ENCODE data around the gene SPSB1. TPM values are rescaled to one million over a fixed set of nuclear protein-coding genes. Genes with fewer than 3 reads are reported as not detected.

SPSB1 gene
- total and polyA plus RNA-seq, 2 of the 4 experiments (the other 2 are of a cell fraction) = 16.7 to 19.8 TPM

DNA sequence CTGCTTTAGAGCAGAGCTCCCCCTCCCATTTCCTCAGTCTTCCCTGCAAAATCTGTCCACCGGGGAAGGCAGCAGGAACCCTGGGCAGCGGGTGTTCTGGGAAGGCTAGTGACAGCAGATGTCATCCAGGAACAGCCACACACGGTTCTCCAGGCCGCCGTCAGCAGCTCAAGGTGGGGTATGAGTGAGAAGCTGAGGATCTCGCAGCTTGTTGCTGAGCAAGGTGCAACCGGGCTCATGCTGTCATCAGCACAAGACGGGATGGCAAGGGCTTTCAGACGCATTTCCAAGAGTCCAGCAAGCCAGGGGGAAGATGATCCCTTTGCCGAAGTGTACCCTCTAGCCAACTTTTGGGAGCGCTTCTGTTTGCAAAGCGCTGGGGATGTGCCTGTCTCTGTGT is 23.0 kb upstream of the SPSB1 start:
- no peak overlapping the region for H3K23ac ChIP-seq (ENCODE audit: low read depth, low read length)
- peaks cover 12% of the 10 kb centered on the region; the same call in 1 of the 2 replicates for H3K36me3 ChIP-seq (ENCODE audit: control insufficient read depth, insufficient read depth, low read length)
- intact Hi-C loops (cut with micrococcal nuclease) = loop anchor here (5.0 kb wide), 1 partner anchor 157 kb away; no protein-coding TSS in a partner anchor
- H3K9ac ChIP-seq (ENCODE audit: low read depth, low read length) = no peak overlapping the region
- H3K4me2 ChIP-seq (ENCODE audit: low read depth, low read length) = no peak overlapping the region
- no TSS peak for BruUV-seq (replicated peaks)
- H3K4me1 ChIP-seq (ENCODE audit: control insufficient read depth, insufficient read depth, low read length) = peaks cover 6% of the 10 kb centered on the region
- no peak overlapping the region for H3K56ac ChIP-seq (ENCODE audit: extremely low read depth, insufficient read depth, low read length)
- H3K4ac ChIP-seq (ENCODE audit: low read depth, low read length) = no peak overlapping the region
- H2BK5ac ChIP-seq (ENCODE audit: low read depth, low read length, poor library complexity, severe bottlenecking) = no peak overlapping the region
- WGBS, 2 experiments (ENCODE audit: extremely low coverage in 2 of 2, insufficient read length in 1 of 2) = 82% methylated on average over 10 of the region's 12 CpGs; no CpG with 5 or more reads in 1 of the 2 experiments
- TF ChIP-seq CEBPB (IDR thresholded peaks at IDR 0.05; ENCODE audit: low read depth, low read length) = no peak
- TF ChIP-seq RCOR1 (IDR thresholded peaks at IDR 0.05; ENCODE audit: insufficient replicate concordance, low read length) = no peak
- TF ChIP-seq NFE2L2 (IDR thresholded peaks at IDR 0.05; ENCODE audit: low read depth, low read length) = no peak
- no peak for TF ChIP-seq MAZ (IDR thresholded peaks at IDR 0.05; ENCODE audit: borderline replicate concordance, low read depth, low read length)
- TF ChIP-seq SMC3 (IDR thresholded peaks at IDR 0.05; ENCODE audit: low read depth, low read length) = no peak
- TF ChIP-seq MXI1 (IDR thresholded peaks at IDR 0.05; ENCODE audit: borderline replicate concordance, low read depth, low read length) = no peak
- TF ChIP-seq, protein P1, sequence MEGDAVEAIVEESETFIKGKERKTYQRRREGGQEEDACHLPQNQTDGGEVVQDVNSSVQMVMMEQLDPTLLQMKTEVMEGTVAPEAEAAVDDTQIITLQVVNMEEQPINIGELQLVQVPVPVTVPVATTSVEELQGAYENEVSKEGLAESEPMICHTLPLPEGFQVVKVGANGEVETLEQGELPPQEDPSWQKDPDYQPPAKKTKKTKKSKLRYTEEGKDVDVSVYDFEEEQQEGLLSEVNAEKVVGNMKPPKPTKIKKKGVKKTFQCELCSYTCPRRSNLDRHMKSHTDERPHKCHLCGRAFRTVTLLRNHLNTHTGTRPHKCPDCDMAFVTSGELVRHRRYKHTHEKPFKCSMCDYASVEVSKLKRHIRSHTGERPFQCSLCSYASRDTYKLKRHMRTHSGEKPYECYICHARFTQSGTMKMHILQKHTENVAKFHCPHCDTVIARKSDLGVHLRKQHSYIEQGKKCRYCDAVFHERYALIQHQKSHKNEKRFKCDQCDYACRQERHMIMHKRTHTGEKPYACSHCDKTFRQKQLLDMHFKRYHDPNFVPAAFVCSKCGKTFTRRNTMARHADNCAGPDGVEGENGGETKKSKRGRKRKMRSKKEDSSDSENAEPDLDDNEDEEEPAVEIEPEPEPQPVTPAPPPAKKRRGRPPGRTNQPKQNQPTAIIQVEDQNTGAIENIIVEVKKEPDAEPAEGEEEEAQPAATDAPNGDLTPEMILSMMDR (conservative IDR thresholded peaks at IDR 0.05; ENCODE audit: low read depth, low read length) = no peak
- TF ChIP-seq, protein P2, sequence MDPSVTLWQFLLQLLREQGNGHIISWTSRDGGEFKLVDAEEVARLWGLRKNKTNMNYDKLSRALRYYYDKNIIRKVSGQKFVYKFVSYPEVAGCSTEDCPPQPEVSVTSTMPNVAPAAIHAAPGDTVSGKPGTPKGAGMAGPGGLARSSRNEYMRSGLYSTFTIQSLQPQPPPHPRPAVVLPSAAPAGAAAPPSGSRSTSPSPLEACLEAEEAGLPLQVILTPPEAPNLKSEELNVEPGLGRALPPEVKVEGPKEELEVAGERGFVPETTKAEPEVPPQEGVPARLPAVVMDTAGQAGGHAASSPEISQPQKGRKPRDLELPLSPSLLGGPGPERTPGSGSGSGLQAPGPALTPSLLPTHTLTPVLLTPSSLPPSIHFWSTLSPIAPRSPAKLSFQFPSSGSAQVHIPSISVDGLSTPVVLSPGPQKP (IDR thresholded peaks at IDR 0.05; ENCODE audit: borderline replicate concordance, low read depth, low read length) = no peak
- H4K5ac ChIP-seq (ENCODE audit: low read depth, low read length) = no peak overlapping the region
- ATAC-seq (ENCODE audit: low read depth) = no peak
- no peak overlapping the region for H2BK120ac ChIP-seq (ENCODE audit: low read depth, low read length)
- in situ Hi-C loops (cut with MboI; ENCODE audit: low sequenced_read_pairs) = loop anchor here (10.0 kb wide), 1 partner anchor 305 kb away; no protein-coding TSS in a partner anchor
- ChIA-PET CTCF (interaction anchor here (1.1 kb wide), 1 partner anchor 225 kb away, joined by 3 read pairs; no protein-coding TSS in a partner anchor), POLR2A (ENCODE audit: unreplicated experiment) (no interaction called here)
- DNase-seq = no peak
- H3K18ac ChIP-seq (ENCODE audit: low read depth, low read length) = no peak overlapping the region
- no peak overlapping the region for H3K4me3 ChIP-seq (ENCODE audit: insufficient read depth, low read depth, low read length)
- dilution Hi-C loops (cut with HindIII; ENCODE audit: low sequenced_read_pairs, unreplicated experiment) = no loop called here
- H2AFZ ChIP-seq (replicated peaks; ENCODE audit: low read length, poor library complexity) = no peak overlapping the region
- H4K20me1 ChIP-seq (ENCODE audit: insufficient read depth, low read length) = no peaks in the 10 kb centered on the region
- no peak overlapping the region for H3K27ac ChIP-seq (ENCODE audit: insufficient read depth, low read length)
- H3K9me3 ChIP-seq (ENCODE audit: control insufficient read depth, insufficient read depth, low read length) = no peaks in the 10 kb centered on the region
- H3K79me1 ChIP-seq (ENCODE audit: low read depth in 1 of 2, low read length in 2 of 2) = peaks cover 0 to 12% of the 10 kb centered on the region in 2 experiments; a peak in 1 of 4 replicates
- H2AK9ac ChIP-seq (replicated peaks; ENCODE audit: low read depth, low read length, poor library complexity) = no peak overlapping the region
- H2BK15ac ChIP-seq (ENCODE audit: low read depth, low read length) = no peak overlapping the region
- H3K14ac ChIP-seq (replicated peaks; ENCODE audit: low read depth, low read length) = no peak overlapping the region
- no peak overlapping the region for H2AK5ac ChIP-seq (ENCODE audit: low read depth, low read length)
- H3K27me3 ChIP-seq (ENCODE audit: control insufficient read depth, insufficient read depth, low read length) = no peaks in the 10 kb centered on the region
- H4K8ac ChIP-seq (ENCODE audit: low read depth in 2 of 2, low read length in 2 of 2) = no peak overlapping the region
- H3K9me1 ChIP-seq (ENCODE audit: insufficient read depth, low read length) = no peaks in the 10 kb centered on the region; the same call in 1 of the 2 replicates
- no peak overlapping the region for H2BK20ac ChIP-seq (ENCODE audit: low read depth, low read length)
- H4K91ac ChIP-seq (ENCODE audit: insufficient read depth, low read depth, low read length) = no peak overlapping the region

Measured in IMR-90 (cell line).